GM23248 (cell line): Measurements from ENCODE around the gene MLNR. TPM values are rescaled to one million over a fixed set of nuclear protein-coding genes. Genes with fewer than 3 reads are reported as not detected.
A peak's percentile ranks its signal among the peaks of the same experiment; 100 is the strongest.

Source experiments
- DNase-seq: peaks from one replicate; pipeline ENCODE4 v3.0.0-alpha.2; 2015
- H2AFZ ChIP-seq: fragments of 200-600 bp; sonication (generic); 2 replicates; pipeline ENCODE4 v1.6.1; 2016; ENCODE audit warnings: antibody characterized with exemption
- H3F3A ChIP-seq: fragments of 200-600 bp; sonication (generic); 2 replicates; pipeline ENCODE4 v1.6.1; 2016; ENCODE audit warnings: mild to moderate bottlenecking, antibody characterized with exemption, mixed run types; ENCODE audit not compliant: insufficient read depth
- H3K27ac ChIP-seq: fragments of 200-600 bp; sonication (generic); 2 replicates; pipeline ENCODE4 v1.5.1; 2016; ENCODE audit warnings: mild to moderate bottlenecking
- H3K27me3 ChIP-seq: fragments of 200-600 bp; sonication (generic); replicated peaks from 2 replicates; pipeline ENCODE4 v1.6.1; 2016; ENCODE audit warnings: mild to moderate bottlenecking; ENCODE audit not compliant: insufficient read depth
- H3K36me3 ChIP-seq: fragments of 200-600 bp; sonication (generic); 2 replicates; pipeline ENCODE4 v1.6.1; 2016; ENCODE audit warnings: low read depth, mild to moderate bottlenecking
- H3K4me1 ChIP-seq: fragments of 200-600 bp; sonication (generic); 2 replicates; pipeline ENCODE4 v1.6.1; 2016; ENCODE audit warnings: mild to moderate bottlenecking; ENCODE audit not compliant: insufficient read depth
- H3K4me2 ChIP-seq: fragments of 200-600 bp; sonication (generic); one replicate; pipeline ENCODE4 v1.6.1; 2016; ENCODE audit warnings: mild to moderate bottlenecking; ENCODE audit not compliant: unreplicated experiment
- H3K4me3 ChIP-seq: fragments of 200-600 bp; sonication (generic); 2 replicates; pipeline ENCODE4 v1.5.1; 2016; ENCODE audit warnings: mild to moderate bottlenecking
- H3K79me2 ChIP-seq: fragments of 200-600 bp; sonication (generic); 2 replicates; pipeline ENCODE4 v1.6.1; 2016; ENCODE audit warnings: mild to moderate bottlenecking; ENCODE audit not compliant: insufficient read depth
- H3K9ac ChIP-seq: fragments of 200-600 bp; sonication (generic); 2 replicates; pipeline ENCODE4 v1.6.1; 2016; ENCODE audit warnings: mild to moderate bottlenecking
- H3K9me2 ChIP-seq: fragments of 200-600 bp; sonication (generic); 2 replicates; pipeline ENCODE4 v1.6.1; 2016; ENCODE audit warnings: mixed run types, mild to moderate bottlenecking, moderate library complexity; ENCODE audit not compliant: insufficient read depth
- H3K9me3 ChIP-seq: fragments of 200-600 bp; sonication (generic); one replicate; pipeline ENCODE4 v1.6.1; 2017; ENCODE audit warnings: low read depth
- H4K20me1 ChIP-seq: fragments of 200-600 bp; sonication (generic); 2 replicates; pipeline ENCODE4 v1.6.0; 2016; ENCODE audit not compliant: insufficient read depth
- EZH2 ChIP-seq: fragments of 200-600 bp; sonication (generic); IDR thresholded peaks from 2 replicates; pipeline ENCODE4 v1.6.1; 2018; ENCODE audit warnings: antibody characterized with exemption, mild to moderate bottlenecking; ENCODE audit not compliant: insufficient read depth, poor library complexity, severe bottlenecking
- EZH2phosphoT487 ChIP-seq: fragments of 200-600 bp; sonication (generic); IDR thresholded peaks from 2 replicates; pipeline ENCODE4 v1.6.1; 2018; ENCODE audit warnings: antibody characterized with exemption, moderate library complexity, mild to moderate bottlenecking, low read depth; ENCODE audit not compliant: insufficient read depth
- WGBS, 2 experiments: methylation state at CpG; one replicate each; pipeline ENCODE4 v1.1.6; 2015 to 2017; ENCODE audit warnings: low lambda C conversion rate in 2 of 2, low coverage in 1 of 2; ENCODE audit errors: missing lambda C conversion rate in 2 of 2; 5-methylcytosine and 5-hydroxymethylcytosine counted together
- in situ Hi-C: fragments of 300-500 bp; cut with MboI; formaldehyde crosslinking; loops from 2 replicates; pipeline ENCODE4 v1.15.0; 2020
- polyA plus RNA-seq: library from polyadenylated mRNA; unstranded; fragments of >200 nt; fragmentation: Nextera tagmentation; extraction: Ambion mirVana; gene quantifications from 2 replicates; pipeline ENCODE4 v1.2.1, GENCODE V29; 2016
- total RNA-seq: library from RNA; depleted of rRNA; stranded (reverse); fragments of >200 nt; shearing (Covaris generic); gene quantifications from 2 replicates; pipeline ENCODE4 v1.2.3, GENCODE V29; 2014; rRNA removed

Gene MLNR, protein sequence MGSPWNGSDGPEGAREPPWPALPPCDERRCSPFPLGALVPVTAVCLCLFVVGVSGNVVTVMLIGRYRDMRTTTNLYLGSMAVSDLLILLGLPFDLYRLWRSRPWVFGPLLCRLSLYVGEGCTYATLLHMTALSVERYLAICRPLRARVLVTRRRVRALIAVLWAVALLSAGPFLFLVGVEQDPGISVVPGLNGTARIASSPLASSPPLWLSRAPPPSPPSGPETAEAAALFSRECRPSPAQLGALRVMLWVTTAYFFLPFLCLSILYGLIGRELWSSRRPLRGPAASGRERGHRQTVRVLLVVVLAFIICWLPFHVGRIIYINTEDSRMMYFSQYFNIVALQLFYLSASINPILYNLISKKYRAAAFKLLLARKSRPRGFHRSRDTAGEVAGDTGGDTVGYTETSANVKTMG
- total RNA-seq (not detected in 2 replicates), polyA plus RNA-seq (not detected in 2 replicates)

GRCh38 chr13:49220036-49220855, at the start of gene MLNR:
Gene MLNR, plus strand, starts transcription at chr13:49220338. Its CDS starts 0 bp downstream, at chr13:49220338.
- H3K27ac ChIP-seq = no peak within 1 kb of the TSS
- TF ChIP-seq EZH2 (peak; percentile 26), EZH2phosphoT487 (no peak)
- peak within 1 kb of the TSS; percentile 56 for H2AFZ ChIP-seq
- H3K4me3 ChIP-seq = peak within 1 kb of the TSS; percentile 52
- peak within 1 kb of the TSS; percentile 40 for H3K4me2 ChIP-seq
- H3K9me3 ChIP-seq = no peaks in the 10 kb centered on the region
- H4K20me1 ChIP-seq = no peaks in the 10 kb centered on the region
- DNase-seq = peak; percentile 52
- H3K36me3 ChIP-seq = no peaks in the 10 kb centered on the region
- peaks cover 65% of the 10 kb centered on the region for H3K27me3 ChIP-seq
- in situ Hi-C loops = no loop called here
- H3F3A ChIP-seq = no peaks in the 10 kb centered on the region
- H3K9ac ChIP-seq = no peak within 1 kb of the TSS
- H3K9me2 ChIP-seq = no peaks in the 10 kb centered on the region
- WGBS, 2 experiments = 6 to 11% methylated on average over 66 to 83 of the region's 111 CpGs
- H3K79me2 ChIP-seq = no peaks in the 10 kb centered on the region
- H3K4me1 ChIP-seq = no peaks in the 10 kb centered on the region

- H3K4me2 ChIP-seq = no peak overlapping the region
- no peaks in the 10 kb centered on the region for H3K9me3 ChIP-seq
- DNase-seq = no peak
- TF ChIP-seq EZH2phosphoT487 (no peak), EZH2 (no peak)
- no peak overlapping the region for H2AFZ ChIP-seq
- no peak overlapping the region for H3K9ac ChIP-seq
- H3F3A ChIP-seq = no peaks in the 10 kb centered on the region
- no peak overlapping the region for H3K27ac ChIP-seq
- in situ Hi-C loops = no loop called here
- no peaks in the 10 kb centered on the region for H3K27me3 ChIP-seq
- peaks cover 31% of the 10 kb centered on the region for H3K36me3 ChIP-seq
- no peaks in the 10 kb centered on the region for H3K4me1 ChIP-seq
- no peak overlapping the region for H3K4me3 ChIP-seq
- H4K20me1 ChIP-seq = no peaks in the 10 kb centered on the region
- H3K79me2 ChIP-seq = peaks cover 21% of the 10 kb centered on the region
- H3K9me2 ChIP-seq = no peaks in the 10 kb centered on the region
These were observed 48.8 kb upstream of the MLNR start for GRCh38 chr13:49171359-49171758.

GRCh38 chr13:49183672-49184325, 36.3 kb upstream of the MLNR start:
- peaks cover 62% of the 10 kb centered on the region for H3K36me3 ChIP-seq
- H3K9ac ChIP-seq = no peak overlapping the region
- H3K9me3 ChIP-seq = no peaks in the 10 kb centered on the region
- H3F3A ChIP-seq = no peaks in the 10 kb centered on the region; the same call in 1 of the 2 replicates
- no peaks in the 10 kb centered on the region for H3K27me3 ChIP-seq
- H3K4me2 ChIP-seq = no peak overlapping the region
- 96 to 100% methylated on average over 1 of the region's 1 CpG for WGBS, 2 experiments
- H3K4me3 ChIP-seq = no peak overlapping the region
- no peaks in the 10 kb centered on the region for H3K4me1 ChIP-seq
- no peaks in the 10 kb centered on the region for H3K79me2 ChIP-seq
- no peak overlapping the region for H2AFZ ChIP-seq
- H4K20me1 ChIP-seq = no peaks in the 10 kb centered on the region
- in situ Hi-C loops = no loop called here
- TF ChIP-seq EZH2 (no peak), EZH2phosphoT487 (no peak)
- no peak overlapping the region for H3K27ac ChIP-seq
- no peaks in the 10 kb centered on the region for H3K9me2 ChIP-seq
- peak; percentile 3 for DNase-seq

DNA sequence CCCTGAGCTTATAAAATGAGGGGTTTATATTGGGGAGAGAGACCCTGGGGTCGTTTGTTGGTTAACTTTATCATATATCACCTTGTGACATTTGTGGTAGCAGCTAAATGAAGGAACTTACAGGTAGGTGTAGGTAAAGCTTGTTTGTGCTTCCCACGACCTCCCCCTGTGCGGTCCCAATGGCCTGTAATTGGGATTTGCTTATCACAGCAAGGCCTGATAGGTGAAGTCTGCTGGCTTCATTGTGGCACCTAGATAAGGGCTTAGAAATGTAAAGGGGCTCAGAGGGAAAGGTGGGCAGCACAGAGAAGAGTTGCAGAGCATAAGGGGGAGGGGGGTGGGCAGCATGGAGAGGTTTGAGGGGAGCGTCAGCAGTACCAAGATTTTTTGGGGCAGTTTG, 35.5 kb upstream of the MLNR start:
- DNase-seq = no peak
- no peaks in the 10 kb centered on the region for H3K27me3 ChIP-seq
- H3K36me3 ChIP-seq = peaks cover 60% of the 10 kb centered on the region
- H4K20me1 ChIP-seq = no peaks in the 10 kb centered on the region
- no peak overlapping the region for H3K4me3 ChIP-seq
- no peaks in the 10 kb centered on the region for H3K79me2 ChIP-seq
- no peak overlapping the region for H3K9ac ChIP-seq
- H3K4me1 ChIP-seq = no peaks in the 10 kb centered on the region
- 74 to 76% methylated on average over 4 of the region's 4 CpGs for WGBS, 2 experiments
- in situ Hi-C loops = no loop called here
- no peaks in the 10 kb centered on the region for H3K9me3 ChIP-seq
- H3K4me2 ChIP-seq = no peak overlapping the region
- TF ChIP-seq EZH2phosphoT487 (no peak), EZH2 (no peak)
- H2AFZ ChIP-seq = no peak overlapping the region
- no peaks in the 10 kb centered on the region for H3K9me2 ChIP-seq
- H3K27ac ChIP-seq = no peak overlapping the region
- H3F3A ChIP-seq = no peaks in the 10 kb centered on the region; the same call in 1 of the 2 replicates
